Retinal pigment epithelial cell (primary cell): ENCODE data around the gene PADI2.

Source experiments
- DNase-seq: peaks from one replicate; pipeline ENCODE4 v3.0.0-alpha.2; 2010; ENCODE audit warnings: low read depth
- H3K4me3 ChIP-seq: 2 replicates; pipeline ENCODE4 v1.5.1; 2011; ENCODE audit warnings: mild to moderate bottlenecking, low read length, control low read depth, moderate library complexity
- TF ChIP-seq, protein P1 (sequence below): conservative IDR thresholded peaks from 2 replicates; pipeline ENCODE4 v1.5.1; 2011; ENCODE audit warnings: low read depth, low read length, control low read depth, inconsistent platforms

PADI2 gene

GRCh38 chr1:17028662-17029188 is 90.5 kb downstream of the PADI2 start:
- DNase-seq, result no peak
- H3K4me3 ChIP-seq, result no peak overlapping the region
- TF ChIP-seq, protein P1, sequence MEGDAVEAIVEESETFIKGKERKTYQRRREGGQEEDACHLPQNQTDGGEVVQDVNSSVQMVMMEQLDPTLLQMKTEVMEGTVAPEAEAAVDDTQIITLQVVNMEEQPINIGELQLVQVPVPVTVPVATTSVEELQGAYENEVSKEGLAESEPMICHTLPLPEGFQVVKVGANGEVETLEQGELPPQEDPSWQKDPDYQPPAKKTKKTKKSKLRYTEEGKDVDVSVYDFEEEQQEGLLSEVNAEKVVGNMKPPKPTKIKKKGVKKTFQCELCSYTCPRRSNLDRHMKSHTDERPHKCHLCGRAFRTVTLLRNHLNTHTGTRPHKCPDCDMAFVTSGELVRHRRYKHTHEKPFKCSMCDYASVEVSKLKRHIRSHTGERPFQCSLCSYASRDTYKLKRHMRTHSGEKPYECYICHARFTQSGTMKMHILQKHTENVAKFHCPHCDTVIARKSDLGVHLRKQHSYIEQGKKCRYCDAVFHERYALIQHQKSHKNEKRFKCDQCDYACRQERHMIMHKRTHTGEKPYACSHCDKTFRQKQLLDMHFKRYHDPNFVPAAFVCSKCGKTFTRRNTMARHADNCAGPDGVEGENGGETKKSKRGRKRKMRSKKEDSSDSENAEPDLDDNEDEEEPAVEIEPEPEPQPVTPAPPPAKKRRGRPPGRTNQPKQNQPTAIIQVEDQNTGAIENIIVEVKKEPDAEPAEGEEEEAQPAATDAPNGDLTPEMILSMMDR, result no peak

DNA sequence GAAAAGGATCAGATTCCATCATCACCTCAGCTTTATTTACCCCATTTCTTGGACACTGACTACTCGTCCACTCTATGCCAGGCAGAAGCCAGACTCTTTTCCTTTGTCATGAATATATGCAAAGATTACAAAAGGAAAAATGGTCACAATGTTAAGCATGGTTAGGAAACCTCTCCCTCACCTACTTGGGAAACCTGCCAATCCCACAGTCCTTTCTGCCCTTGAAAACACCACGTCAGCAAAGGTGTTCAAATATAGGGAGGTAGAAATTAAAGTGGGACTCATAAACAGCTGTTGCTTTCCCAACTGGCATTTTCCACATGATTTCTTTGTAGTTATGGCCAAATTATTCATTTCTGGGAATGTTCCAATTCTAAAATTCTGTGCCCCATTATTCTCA is 91.4 kb downstream of the PADI2 start:
- no peak overlapping the region for H3K4me3 ChIP-seq
- no peak for DNase-seq
- TF ChIP-seq, protein P1, result no peak

DNA sequence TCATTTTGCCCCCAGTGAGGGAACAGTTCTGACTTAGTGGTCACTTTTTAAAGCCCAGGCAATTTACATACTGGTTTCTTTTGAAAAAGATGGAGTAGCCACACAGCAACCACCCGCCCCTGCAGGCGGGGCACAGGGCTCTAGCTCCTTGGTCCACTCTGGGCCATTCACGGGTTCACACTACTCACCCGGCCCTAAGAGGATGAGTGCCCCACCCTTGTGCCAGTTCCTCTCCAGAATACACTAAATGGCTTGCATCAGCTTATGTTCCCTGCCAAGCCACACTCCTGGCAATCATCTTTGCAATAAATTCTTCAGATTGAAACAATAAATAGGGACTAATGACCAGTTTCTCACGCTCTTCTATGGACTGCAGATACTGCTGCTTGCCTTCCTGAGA is 91.8 kb downstream of the PADI2 start:
- DNase-seq, result no peak
- TF ChIP-seq, protein P1, result no peak
- H3K4me3 ChIP-seq, result no peak overlapping the region

- TF ChIP-seq, protein P1, result no peak
- no peak overlapping the region for H3K4me3 ChIP-seq
- DNase-seq, result no peak
These were observed 94.5 kb downstream of the PADI2 start for GRCh38 chr1:17024721-17025120.

GRCh38 chr1:17023573-17023972 is 95.7 kb downstream of the PADI2 start:
- TF ChIP-seq, protein P1, result no peak
- DNase-seq, result no peak
- no peak overlapping the region for H3K4me3 ChIP-seq

DNA sequence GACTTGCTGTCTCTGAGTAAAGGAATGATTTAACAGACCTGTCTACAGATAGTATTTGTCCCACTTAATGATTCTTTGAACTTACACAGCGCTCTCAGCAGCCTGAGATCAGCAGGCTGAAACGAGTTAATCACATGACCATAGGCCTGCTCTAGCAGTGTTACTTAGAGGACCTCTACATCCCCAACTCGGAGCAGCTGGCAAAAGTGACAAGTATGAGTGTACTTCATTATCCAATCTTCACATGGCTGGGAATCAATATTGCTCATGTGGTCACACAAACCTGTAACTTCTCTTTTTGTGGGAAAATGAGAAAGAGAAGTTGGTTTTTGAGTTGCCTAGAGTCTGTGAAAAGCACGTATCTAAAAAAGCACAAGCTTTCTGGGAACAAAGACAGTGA is 96.1 kb downstream of the PADI2 start:
- no peak overlapping the region for H3K4me3 ChIP-seq
- DNase-seq, result no peak
- TF ChIP-seq, protein P1, result no peak

- no peak overlapping the region for H3K4me3 ChIP-seq
These were observed 97.4 kb downstream of the PADI2 start for GRCh38 chr1:17021896-17022295.

More at GRCh38 chr1:17021896-17022295, 97.4 kb downstream of the PADI2 start:
- TF ChIP-seq, protein P1, result no peak
- no peak for DNase-seq
